Embryonic facial prominence (tissue), 1 donor: Measurements from ENCODE around the gene DKKL1.
A peak's percentile ranks its signal among the peaks of the same experiment; 100 is the strongest.

ENCODE experiments used
- DNase-seq: peaks from one replicate; pipeline ENCODE4 v3.0.0-alpha.2; 2016; ENCODE audit errors: extremely low spot score

The DKKL1 gene

DNA sequence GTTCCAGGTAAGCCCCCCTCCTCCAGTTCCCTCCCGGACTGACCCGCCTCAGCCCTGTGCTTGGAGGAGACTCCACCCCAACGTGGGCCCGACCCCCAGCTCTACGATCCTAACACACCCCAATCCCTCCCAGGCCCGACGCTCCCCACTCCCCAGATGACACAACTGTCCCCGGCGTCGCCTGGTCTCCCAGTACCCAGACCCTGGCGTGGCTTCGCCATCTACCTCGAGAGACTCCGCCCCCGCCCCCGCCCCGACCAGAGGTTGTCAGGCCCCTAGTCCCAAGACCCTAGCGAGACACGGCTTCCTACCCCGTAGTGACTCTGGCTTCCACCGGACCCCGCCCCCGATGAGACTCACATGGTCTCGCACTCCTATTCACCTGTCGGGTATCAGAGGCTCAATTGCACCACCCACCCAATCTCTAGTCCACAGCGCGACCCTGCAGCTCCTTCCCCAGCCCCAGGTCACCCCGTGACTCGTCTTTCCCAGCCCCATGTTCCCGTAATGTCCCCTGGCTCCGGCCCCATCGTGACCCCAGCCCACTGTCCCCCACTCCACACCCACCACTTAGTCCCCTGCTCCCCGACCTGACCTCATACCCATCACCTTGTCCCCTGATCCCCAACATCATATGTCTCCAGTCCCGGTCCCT is 25.5 kb upstream of the DKKL1 start:
- no peak for DNase-seq

DNA sequence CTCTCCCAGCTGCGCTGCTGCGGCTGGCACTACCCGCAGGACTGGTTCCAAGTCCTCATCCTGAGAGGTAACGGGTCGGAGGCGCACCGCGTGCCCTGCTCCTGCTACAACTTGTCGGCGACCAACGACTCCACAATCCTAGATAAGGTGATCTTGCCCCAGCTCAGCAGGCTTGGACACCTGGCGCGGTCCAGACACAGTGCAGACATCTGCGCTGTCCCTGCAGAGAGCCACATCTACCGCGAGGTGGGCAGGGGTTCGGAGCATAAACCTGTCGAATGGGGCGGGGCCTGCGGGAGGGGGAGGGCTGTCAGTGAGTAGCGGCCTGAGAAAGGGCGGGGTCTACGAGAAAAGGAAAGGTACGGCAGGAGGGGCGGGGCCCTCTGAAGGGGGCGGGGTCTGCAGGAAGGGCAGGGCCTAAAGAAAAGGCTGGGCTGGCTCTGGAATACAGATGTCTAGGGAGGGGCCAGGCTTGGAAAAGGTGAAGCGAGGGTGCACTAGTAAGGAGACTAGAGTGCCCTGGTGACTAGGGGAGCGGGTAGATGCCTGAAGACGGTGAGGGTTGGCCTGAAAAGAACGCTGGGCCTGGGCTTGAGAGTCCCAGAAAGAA is 24.9 kb upstream of the DKKL1 start:
- no peak for DNase-seq

DNA sequence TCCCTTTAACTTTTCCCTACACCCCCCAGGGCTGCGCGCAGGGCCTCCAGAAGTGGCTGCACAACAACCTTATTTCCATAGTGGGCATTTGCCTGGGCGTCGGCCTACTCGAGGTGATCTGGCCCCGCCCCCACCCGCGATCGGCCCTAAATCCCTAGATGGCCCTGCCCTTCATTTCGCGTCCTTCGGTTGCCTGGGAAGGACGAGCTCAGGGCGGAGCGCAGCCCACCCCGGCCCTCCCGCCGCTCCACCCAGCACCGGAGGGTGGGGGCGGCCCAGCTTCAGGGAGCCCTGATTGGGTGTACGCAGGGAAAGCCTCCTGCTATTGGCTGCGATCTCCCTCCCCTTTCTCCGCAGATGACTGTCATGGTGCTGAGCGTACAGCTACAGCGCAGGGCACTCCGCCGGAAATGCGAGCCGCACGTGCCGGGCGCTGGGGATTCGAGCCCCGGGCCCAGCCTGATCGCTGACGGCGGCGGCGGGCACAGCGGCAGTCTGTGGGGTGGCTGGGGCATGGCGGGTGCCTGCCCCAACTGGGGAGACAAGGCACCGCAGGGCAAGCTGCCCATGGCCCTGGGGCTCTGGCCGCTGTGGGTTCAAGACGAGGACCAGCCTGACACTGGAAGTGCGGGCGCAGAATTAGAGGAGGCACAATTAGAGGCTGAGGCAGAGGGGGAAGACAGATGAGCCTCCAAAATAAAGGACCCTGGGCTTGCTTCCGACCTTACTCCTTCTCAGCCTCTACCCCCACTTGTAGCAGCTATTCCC is 24.2 kb upstream of the DKKL1 start:
- DNase-seq = peak; percentile 89

DNA sequence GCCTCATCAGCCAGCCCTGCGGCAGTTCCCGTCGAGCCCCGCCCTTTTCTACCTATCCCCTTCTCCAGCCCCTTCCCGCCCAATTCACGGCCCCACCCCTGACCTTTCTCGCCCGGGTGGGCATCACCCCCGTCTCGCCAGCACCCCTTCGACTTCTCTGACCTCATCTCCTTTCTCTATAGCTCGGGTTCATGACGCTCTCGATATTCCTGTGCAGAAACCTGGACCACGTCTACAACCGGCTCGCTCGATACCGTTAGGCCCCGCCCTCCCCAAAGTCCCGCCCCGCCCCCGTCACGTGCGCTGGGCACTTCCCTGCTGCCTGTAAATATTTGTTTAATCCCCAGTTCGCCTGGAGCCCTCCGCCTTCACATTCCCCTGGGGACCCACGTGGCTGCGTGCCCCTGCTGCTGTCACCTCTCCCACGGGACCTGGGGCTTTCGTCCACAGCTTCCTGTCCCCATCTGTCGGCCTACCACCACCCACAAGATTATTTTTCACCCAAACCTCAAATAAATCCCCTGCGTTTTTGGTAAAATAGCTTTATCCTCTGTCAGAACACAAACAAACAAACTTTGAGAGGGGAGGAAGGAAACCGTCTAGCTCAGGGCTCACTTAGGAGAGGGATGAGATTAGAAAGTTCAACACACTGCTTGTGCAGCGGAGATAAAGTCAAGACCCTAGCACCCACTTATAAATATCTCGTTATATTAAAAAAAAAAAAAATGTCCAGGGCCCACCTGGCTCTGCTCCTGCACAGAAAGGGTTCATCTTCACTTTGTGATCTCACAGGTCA is 23.4 kb upstream of the DKKL1 start:
- no peak for DNase-seq

DNA sequence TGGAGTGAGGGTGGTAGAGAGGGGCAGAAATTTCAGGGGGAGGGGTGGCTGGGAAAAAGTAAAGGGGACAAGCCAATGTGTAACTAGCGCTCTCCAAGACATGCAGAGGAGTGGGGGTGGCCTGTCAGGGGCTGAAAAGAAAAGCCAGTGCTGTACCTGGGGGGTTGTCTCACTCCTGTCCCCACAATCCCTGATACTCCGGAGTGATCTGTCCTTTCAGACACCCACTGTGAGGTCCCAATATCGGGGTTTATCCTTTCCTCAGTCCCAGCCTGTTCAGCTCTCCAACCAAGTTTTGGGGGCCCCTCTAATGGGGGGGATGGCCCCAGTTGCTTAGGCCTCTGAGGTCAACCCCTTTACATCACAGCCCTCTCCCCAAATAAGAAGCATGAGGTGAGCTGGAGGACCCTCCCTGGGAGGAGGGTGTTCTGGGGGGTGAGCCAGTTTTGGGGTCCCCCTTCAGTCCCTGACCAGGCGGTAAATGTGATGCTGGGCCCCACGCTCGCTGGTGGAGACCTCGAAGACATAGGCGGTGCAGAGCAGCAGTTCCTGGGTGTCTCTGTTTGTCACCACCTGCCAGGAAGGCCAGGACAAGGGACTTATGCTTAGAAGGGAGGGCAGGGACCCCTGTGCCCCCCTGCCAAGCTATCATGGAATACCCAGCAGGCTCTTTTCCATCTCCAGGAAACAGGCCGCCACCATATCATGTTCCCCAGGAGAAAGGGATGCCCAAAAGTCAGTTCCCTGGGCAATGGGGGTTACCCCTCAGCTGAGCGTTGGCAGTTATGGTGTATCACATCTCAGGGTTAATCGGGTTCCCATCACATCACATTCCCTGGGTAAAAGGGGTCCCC is 22.6 kb upstream of the DKKL1 start:
- DNase-seq = no peak

DNA sequence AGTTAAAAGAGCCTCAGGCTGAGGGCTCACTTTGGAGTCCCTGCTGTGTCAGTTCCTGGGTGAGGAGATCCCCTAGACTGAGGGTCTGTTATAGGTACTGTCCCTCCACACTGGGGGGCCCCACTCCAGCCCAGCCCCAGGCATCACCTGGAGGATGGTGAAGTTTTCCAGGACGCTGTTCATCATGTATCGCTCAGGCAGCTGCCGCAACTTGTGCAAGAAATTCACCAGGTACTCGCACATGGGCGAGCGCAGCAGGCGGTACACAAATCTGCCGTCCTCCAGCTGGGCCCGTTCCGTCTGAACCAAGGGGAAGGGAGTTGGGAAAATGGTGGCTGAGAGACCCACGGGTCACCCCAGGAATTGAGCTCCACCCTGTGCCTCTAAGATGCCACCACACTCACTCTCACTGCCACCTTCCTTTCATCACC is 21.4 kb upstream of the DKKL1 start:
- no peak for DNase-seq

DNA sequence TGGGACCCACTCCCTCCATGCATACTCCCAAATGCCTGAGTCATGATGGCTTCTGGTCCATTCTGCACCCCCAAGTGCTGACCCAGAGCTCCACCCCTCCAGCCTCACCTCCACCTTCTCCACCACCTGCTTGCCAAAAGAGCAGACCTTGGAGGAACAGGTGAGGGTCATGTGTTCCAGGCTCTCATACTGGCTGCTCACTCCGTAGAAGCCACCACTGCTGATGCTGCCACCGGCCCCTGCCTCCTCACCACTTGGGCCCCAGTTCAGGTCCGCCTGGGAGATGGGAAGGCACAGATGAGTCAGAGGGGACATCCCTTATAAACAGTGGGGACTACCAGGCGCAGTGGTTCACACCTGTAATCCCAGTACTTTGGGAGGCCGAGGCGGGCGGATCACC is 20.6 kb upstream of the DKKL1 start:
- DNase-seq = no peak

DNA sequence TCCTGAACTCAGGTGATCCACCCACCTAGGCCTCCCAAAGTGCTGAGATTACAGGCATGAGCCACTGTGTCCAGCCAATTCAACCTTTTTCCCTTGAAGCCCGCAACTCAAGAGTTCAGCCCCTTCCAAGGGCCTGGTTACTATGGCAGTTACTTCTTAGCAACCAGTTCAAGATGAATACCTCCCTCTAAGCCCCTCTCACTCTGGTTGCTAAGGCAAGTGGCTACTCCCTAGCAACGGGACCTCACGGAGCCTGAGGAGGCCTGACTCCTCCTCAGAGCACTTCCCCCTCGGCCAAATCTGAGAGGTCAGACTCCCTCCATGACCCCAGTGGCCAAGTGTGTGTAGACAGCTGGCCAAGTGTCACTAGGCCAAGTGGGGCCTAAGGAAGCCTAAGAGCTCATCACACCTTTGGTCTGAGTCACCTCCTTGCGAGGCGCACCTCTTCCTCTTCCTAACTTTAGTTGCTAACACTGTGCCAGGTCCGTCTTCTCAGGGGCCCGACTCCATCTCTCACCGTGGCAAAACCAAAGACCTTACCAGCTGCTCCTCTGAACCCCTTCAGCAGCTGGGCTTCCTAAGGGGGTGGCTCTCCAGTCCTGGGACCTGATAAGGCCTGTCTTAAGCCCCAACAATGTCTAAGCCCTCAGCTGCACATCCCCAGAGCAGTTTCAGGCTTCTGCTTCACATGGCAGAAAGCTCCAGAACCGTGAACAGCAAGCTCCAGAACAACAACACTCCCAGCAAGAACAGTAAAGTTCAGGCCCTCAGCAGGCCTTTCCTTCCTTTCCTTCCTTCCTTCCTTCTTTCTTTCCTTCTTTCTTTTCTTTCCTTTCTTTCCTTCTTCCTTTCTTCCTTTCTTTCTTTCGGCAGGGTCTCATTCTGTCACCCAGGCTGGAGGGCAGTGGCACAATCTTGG is 18.9 kb upstream of the DKKL1 start:
- DNase-seq = no peak

DNA sequence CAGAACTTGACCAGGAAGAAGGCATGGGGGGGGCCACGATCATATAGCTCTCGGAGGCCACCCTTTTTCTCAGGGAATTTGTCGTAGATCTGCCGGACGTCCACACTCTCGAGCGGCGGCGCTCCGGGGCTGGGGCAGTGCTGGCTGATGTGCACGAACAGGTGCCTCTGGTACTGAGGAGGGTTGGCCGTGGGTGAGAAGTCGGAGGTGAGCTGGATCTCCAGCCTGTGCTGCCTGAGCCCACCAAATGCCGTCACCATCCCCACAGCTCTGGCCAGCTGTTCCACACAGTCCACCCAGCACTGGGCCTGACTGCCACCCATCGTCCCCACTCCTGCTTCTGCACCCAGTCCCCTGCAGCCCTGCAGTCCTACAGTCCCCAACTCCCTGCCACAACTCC is 16.5 kb upstream of the DKKL1 start:
- no peak for DNase-seq

DNA sequence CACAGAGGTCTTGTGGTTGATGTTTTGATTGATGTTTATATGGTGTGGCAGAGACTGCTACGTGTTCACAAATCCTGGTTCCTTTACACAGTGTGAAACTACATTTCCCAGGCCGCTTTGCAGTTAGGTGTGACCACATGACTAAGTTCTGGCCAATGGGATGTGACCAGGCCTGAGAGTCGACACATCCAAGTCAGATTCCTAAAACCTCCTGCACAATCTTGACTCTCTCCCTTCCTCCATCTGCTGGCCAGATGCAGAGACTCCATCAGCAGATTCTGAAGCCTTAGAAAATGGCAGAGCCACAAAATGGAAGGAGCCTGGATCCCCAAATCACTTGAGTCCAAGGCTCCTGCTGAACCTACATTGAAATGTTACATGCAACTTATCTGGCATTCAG is 15.8 kb upstream of the DKKL1 start:
- no peak for DNase-seq

DNA sequence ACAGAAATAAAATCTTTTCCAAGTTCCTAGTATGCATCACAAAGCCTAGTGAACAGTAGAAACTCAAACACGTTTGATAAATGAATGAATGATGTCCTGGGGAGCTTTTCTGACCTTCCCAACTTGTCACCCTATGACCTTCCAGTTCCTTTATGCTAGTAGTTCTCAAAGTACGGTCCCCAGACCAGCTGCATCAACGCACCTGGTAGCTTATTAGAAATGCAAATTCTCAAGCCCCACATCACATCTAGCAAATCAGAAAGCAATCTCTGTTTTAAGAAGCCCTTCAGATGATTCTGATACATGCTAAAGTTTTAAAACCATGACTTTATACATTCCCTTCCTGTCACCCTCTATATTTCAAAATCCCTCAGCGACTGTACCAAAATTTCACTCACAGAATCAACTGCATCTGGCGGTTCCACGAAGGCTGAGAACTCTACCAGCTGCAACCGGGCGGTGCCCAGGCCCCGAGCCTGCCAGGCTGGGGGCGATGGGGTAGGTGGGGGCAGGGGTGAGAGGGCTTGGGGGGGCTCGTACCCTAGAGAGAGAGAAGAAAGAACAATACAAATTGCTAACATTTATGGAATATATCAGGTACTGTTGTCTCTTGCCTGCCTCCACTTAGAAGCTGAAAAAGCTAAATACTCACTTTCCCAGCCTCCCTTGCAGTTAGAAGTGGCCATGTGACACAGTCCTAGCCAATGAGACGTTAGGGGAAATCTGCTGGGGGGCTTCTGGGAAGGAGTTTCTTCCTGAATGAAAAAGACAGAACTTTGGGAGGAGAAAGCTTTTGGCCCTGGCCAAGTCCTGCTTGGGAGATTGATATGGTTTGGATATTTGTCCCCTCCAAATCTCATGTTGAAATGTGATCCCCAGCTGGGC is 15.1 kb upstream of the DKKL1 start:
- no peak for DNase-seq

DNA sequence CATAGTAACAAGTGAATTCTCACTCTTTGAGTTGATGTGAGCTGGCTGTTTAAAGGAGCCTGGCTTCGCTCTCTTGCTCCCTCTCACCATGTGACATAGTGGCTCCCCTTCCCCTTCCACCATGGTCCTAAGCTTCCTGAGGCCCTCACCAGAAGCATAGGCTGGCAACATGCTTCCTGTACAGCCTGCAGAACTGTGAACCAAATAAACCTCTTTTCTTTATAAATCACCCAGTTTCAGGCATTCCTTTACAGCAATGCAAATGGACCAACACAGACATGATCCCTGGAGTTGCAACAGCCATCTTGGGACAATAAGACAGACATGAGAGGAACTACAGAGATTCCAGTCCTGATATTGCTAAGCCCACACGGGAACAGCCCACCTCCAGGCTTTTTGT is 14.1 kb upstream of the DKKL1 start:
- no peak for DNase-seq

DNA sequence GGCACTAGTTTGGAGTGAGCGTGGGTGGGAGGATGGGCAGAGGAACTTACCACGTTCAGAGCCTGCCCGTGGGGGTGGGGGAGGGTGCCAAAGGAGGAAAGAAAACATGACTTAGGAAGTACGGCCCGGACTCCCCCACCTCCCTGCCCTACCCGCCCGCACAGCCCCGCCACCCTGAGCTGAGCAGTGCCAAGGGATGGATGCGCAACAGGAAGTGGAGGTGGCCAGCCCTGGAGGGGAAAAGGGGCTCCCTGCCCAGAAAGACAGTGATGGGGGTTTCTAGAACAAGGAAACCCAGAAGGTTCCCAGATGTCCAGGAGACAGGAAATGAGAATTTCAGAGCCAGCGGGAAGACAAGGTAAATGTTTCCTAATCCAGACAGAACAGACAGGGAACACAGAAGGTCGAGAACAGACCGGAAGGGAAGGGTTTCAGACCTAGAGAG is 7.7 kb upstream of the DKKL1 start:
- no peak for DNase-seq

DNA sequence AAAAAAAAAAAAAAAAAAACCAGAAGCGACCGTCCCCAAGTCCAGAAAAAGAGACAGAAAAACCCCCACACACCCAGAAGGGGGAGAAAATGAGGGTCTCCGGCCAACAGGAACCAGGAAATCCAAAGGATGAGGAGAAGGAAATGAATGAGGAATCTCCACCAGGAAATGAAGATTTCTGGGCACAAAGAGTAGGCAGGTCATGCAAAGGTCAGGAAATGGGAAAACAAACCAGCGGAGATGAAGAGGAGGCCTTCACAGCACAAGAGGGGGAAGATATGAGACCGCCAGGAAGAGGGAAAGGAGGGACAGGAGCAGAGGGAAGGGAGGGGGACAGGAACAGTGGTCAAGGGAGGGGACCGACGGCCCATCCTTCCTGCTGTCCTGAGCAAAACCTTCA is 7.3 kb upstream of the DKKL1 start:
- DNase-seq = no peak

DNA sequence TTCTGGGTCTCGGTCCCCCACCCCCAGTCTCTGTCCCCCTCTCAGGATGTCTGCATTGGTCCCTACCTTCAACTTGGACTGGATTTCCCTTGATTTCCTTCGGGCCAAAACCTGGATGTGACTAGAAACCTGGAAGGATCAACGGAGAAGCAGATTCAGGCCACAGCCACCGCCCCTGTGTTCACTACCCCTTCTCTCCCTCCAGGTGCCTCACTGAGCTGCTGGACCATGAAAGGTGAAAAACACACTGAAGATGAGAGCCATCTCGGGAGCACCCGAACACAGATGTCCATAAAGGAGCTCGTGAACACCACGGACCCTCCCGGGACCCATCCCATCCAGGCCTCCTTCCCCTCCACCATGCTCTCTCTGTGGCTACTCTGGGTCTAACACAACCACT is 6.5 kb upstream of the DKKL1 start:
- no peak for DNase-seq

DNA sequence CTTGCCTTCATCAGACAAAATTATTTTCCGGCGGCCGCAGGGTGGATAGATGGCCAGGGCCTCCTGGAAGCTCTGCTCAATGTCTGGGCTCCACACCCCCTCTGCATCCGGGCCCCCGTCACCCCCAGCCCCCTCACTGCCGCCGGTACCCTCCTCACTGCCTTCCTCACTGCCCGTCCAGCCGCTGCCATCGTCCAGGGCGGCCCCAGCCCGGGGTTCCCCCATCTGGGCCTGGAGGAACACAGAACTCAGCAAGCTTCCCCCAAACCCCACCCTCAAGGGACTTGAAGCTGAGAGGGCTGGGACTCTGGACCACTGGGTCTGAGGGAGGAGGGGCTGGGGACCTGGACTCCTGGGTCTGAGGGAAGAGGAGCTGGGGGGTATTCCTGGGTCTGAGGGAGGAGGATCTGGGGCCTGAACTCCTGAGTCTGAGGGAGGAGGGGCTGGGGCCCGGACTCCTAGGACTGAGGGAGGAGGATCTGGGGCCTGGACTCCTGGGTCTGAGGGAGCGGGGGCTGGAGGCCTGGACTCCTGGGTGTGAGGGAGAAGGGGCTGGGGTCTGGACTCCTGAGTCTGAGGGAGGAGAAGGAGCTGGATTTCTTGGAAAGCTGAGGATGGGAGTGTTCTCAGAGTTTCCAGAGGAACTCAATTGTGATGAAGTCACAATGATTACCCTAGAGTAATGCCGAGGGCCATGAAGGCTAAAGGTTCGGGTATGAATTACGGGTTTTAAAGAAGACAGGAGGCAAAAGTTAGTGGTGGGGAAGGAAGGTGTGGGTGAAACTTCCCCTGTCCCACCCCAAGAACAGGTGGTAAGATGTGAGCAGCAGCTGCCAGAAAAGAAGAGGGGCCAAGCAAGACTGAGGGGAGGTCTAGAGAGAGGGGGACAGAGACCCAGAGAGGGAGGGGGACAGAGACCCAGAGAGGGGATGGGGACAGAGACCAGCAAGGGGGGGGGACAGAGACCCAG is 3.5 kb upstream of the DKKL1 start:
- no peak for DNase-seq

DNA sequence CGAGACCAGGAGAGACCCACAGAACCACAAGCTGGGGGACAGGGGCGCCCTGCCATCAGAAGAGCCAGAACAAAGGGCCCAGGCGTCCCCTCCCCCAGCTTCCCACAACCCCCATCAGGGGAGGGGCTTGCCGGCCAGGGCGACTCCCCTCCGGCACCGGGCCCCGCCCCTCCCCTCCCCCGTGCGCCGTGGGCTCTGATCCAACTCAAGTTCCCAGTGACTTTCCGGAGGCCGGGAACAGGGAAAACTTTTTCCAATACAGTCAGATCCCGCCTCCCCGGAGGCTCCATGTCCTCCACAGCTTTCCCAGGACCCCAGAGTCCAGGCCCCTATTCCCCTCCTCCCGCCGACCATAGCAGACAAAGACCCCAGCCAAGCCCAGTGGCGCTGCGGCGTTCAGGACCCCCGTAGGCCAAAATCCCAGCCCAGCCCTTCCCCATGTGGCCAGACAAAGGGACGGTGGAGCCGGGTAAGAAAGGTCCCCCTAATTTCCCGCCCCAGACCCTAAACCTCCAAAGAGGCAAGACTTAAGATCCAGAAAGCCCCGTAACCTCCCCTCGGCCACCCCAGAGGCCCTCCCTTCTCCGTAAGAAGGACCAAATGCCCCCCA is 2.1 kb upstream of the DKKL1 start:
- peak; percentile 86 for DNase-seq
